Cardiac fibroblast (primary cell): ENCODE results near the gene PPARG.
"Not testable (repeated sequence)": the region's sequence is repeated elsewhere in the genome, so short reads cannot be mapped to it uniquely, and the experiment has no call there.

Source experiments
- DNase-seq, 2 donors: peaks; one replicate each; pipeline versions ENCODE4 v3.0.0 to v3.0.0-alpha.2; 2010; ENCODE audit warnings: low read depth in 2 of 2
- H3K4me3 ChIP-seq, 2 donors: replicated peaks in 1 of 2; 1 replicate in 1 of 2; 2 replicates in 1 of 2; pipeline ENCODE4 v1.5.1; 2011; ENCODE audit warnings: low read depth in 2 of 2, low read length in 2 of 2, mild to moderate bottlenecking in 2 of 2, moderate library complexity in 1 of 2
- CTCF ChIP-seq: IDR thresholded peaks from one replicate; pipeline ENCODE4 v1.5.1; 2011; ENCODE audit warnings: low read depth, mild to moderate bottlenecking, low read length, inconsistent platforms

PPARG gene

GRCh38 chr3:12267376-12268030, 21.4 kb upstream of the PPARG start:
- DNase-seq = no peak
- no peak overlapping the region for H3K4me3 ChIP-seq
- no peak for TF ChIP-seq CTCF

DNA sequence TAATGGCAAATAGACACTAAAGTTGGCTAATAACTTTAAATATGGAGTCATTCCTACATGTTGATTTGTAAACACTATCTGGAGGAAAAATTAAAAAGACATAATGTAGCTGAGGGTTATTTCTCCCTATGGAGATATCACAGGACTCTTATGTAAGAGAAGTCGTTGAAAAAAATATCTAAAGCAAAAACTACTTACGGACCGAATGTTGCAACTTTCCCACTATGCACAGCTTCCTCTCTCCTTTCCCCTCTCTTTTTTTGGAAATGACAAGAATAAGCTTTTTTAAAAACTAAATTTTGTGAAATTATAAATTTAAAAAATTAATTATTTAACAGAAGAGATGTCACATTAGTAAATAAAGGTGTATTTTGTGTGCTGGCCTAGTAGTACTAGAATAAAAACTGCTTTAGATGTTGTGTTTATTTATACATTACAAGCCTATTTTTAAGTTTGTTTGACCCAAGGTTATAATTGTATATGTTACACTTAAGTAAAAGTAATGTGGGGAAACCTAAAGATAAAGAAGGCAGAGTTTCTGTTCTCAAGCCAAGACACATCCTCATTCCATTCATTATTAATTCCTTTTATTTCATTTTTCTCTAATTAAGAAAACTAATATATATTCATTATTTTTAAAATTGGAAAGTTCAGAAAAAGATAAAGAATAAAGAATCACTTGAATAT, 20.7 kb upstream of the PPARG start:
- DNase-seq = no peak
- TF ChIP-seq CTCF = no peak
- no peak overlapping the region for H3K4me3 ChIP-seq

- no peak for TF ChIP-seq CTCF
- no peak for DNase-seq
- H3K4me3 ChIP-seq = no peak overlapping the region
Observed at GRCh38 chr3:12270976-12271375, 17.9 kb upstream of the PPARG start.

DNA sequence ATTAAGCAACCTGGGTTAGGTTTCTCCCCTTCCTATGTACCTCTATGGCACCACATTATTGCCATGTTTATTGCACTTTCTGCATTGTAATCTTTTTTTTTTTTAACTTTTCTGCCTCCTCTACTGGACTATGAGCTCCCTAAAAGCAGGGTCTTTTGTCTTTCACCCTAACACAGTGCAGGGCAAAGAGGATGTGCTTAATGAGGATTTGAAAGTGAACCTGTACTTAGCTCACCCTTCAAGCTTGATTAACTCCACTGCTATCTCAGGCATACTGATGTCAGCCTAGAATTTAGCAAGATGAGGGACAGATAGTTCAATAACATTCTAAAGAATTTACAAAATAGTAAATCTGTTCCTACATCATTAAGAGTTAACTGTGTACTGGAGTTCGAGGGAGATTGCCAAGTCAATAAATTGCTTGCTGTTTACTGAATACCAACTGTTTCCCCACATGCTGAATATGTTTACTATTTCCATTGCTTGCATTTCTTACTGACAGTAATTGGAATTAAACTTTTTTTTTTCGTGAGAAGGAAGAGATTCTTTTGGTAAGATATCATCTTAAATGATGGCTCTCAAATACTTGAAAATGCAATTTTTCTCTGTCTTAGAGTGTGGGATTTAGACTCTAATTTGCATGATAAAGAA, 15.7 kb upstream of the PPARG start:
- DNase-seq = no peak
- TF ChIP-seq CTCF = no peak
- H3K4me3 ChIP-seq = no peak overlapping the region

GRCh38 chr3:12275974-12276650, 12.8 kb upstream of the PPARG start:
- H3K4me3 ChIP-seq = no peak overlapping the region
- DNase-seq = no peak
- no peak for TF ChIP-seq CTCF

DNA sequence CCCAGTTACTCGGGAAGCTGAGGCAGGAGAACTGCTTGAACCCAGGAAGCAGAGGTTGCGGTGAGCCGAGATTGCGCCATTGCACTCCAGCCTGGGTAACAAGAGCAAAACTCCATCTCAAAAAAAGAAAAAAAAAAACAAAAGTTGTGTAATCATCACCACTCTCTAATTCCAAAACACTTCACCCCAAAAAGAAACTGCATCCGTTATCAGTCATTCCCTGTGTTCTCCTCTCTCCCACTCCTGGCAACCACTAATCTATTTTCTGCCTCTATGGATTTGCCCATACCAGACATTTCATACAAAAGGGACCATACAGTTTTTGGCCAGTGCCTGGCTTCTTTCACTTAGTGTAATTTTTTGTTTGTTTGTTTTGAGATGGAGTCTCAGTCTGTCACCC, 12.0 kb upstream of the PPARG start:
- DNase-seq = peak in 1 of 2 donors; percentile 65
- not testable (repeated sequence) for H3K4me3 ChIP-seq

DNA sequence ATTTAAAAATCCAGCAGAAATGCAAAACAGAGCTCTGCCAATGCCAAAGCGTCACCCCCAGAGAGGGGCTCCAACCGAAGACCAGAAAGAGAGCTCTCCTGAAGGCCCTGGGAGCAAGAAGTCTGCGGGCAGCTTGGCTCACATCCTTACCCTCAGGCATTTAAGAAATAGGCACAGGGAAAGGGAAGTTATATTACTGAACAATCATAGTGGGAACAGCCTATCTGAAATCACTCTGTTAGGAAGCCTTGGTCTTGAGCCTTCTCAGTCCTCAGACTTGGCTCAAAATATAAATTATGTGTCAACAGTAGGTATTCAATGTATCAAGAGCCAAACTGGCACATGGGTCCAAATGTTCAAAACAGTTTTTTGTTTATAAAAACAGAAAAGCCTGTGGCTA, 10.3 kb upstream of the PPARG start:
- no peak for TF ChIP-seq CTCF
- H3K4me3 ChIP-seq = no peak overlapping the region
- no peak for DNase-seq
